GM23338 (cell line): ENCODE data around the gene FKTN.
A peak's percentile ranks its signal among the peaks of the same experiment; 100 is the strongest.

Source experiments
- CREB1 ChIP-seq: fragments of 250-450 bp; sonication (Bioruptor Pico); IDR thresholded peaks from 2 replicates; pipeline ENCODE4 v1.5.0; 2020; ENCODE audit warnings: low read depth, mild to moderate bottlenecking, moderate library complexity
- EZH2 ChIP-seq: fragments of 200-600 bp; sonication (generic); IDR thresholded peaks from one replicate; pipeline ENCODE4 v1.8.0; 2017; ENCODE audit warnings: antibody characterized with exemption, mild to moderate bottlenecking, low read depth; ENCODE audit not compliant: unreplicated experiment
- EZH2phosphoT487 ChIP-seq: fragments of 200-600 bp; sonication (generic); IDR thresholded peaks from one replicate; pipeline ENCODE4 v1.8.1; 2018; ENCODE audit warnings: antibody characterized with exemption; ENCODE audit not compliant: unreplicated experiment
- JUNB ChIP-seq: IDR thresholded peaks from one replicate; pipeline ENCODE4 v1.6.1; 2016; ENCODE audit warnings: antibody characterized with exemption; ENCODE audit not compliant: unreplicated experiment
- POLR2AphosphoS5 ChIP-seq: IDR thresholded peaks from 2 replicates; pipeline ENCODE4 v1.6.1; 2016; ENCODE audit warnings: antibody characterized with exemption, low read depth
- STAT1 ChIP-seq: IDR thresholded peaks from one replicate; pipeline ENCODE4 v1.6.1; 2016; ENCODE audit warnings: antibody characterized with exemption; ENCODE audit not compliant: unreplicated experiment
- ZNF114 ChIP-seq: fragments of 250-450 bp; sonication (Bioruptor Pico); IDR thresholded peaks from 2 replicates; pipeline ENCODE4 v1.5.0; 2020; ENCODE audit warnings: mild to moderate bottlenecking, moderate library complexity
- ZNF331 ChIP-seq: fragments of 250-450 bp; sonication (Bioruptor Pico); IDR thresholded peaks from 2 replicates; pipeline ENCODE4 v1.5.0; 2020; ENCODE audit warnings: low read depth, mild to moderate bottlenecking, moderate library complexity
- ZNF462 ChIP-seq: fragments of 250-450 bp; sonication (Bioruptor Pico); IDR thresholded peaks from 2 replicates; pipeline ENCODE4 v1.5.0; 2020; ENCODE audit warnings: mild to moderate bottlenecking, moderate library complexity
- TF ChIP-seq, protein P1 (sequence below), 2 experiments: fragments of 200-600 bp in 1 of 2; sonication (generic) in 1 of 2; conservative IDR thresholded peaks; 2 replicates each; pipeline versions ENCODE4 v1.5.1 to v1.6.1; 2016 to 2017; ENCODE audit warnings: antibody characterized with exemption in 2 of 2, low read depth in 2 of 2, mild to moderate bottlenecking in 2 of 2, moderate library complexity in 1 of 2
- TF ChIP-seq, protein P2 (sequence below): IDR thresholded peaks from one replicate; pipeline ENCODE4 v1.6.1; 2018; ENCODE audit warnings: antibody characterized with exemption; ENCODE audit not compliant: unreplicated experiment
- TF ChIP-seq, protein P3 (sequence below): IDR thresholded peaks from 2 replicates; pipeline ENCODE4 v1.6.1; 2016; ENCODE audit warnings: antibody characterized with exemption

DNA sequence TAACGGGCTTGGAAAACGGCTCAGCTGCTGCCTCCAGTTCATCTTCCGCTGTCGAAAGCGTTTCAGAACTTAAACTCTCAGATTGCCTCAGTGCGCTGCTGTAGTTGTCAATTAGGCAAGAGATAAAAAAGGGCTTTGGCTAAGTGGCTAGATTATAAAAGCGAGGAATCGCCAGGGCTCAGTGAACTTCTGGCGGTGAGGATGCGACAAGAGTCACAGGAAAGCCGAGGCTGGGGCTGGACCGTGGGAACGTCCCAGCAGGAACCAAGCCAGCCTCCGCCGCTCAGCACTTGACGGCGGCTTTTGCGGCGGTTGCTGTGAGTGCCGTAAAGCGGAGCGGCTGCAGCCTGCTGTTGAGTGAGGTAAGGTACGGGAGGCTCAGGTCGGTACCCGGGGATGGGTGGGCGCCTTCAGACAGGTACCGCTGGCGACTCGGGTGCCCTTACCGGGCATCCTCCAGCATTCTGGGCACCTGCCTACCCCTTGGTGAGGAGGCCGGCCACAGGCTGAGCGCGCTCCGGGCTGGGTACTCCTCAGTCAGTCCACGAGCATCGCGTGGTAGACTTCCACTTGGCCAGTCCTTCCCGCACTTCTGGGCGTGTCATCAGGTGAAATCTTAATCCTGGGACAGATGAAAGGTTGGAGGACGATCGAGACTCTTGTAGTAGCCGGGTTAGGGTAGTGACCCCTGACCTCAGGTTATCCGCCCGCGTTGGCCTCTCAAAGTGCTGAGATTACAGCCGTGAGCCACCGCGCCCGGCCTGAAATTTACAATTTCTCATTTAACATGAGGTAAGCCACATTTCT is at the start of gene FKTN:
- TF ChIP-seq, protein P1, sequence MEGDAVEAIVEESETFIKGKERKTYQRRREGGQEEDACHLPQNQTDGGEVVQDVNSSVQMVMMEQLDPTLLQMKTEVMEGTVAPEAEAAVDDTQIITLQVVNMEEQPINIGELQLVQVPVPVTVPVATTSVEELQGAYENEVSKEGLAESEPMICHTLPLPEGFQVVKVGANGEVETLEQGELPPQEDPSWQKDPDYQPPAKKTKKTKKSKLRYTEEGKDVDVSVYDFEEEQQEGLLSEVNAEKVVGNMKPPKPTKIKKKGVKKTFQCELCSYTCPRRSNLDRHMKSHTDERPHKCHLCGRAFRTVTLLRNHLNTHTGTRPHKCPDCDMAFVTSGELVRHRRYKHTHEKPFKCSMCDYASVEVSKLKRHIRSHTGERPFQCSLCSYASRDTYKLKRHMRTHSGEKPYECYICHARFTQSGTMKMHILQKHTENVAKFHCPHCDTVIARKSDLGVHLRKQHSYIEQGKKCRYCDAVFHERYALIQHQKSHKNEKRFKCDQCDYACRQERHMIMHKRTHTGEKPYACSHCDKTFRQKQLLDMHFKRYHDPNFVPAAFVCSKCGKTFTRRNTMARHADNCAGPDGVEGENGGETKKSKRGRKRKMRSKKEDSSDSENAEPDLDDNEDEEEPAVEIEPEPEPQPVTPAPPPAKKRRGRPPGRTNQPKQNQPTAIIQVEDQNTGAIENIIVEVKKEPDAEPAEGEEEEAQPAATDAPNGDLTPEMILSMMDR (conservative IDR thresholded peaks at IDR 0.05; ENCODE audit: low read depth in 2 of 2) = no peak
- TF ChIP-seq JUNB = no peak
- peak; percentile 83 for TF ChIP-seq POLR2AphosphoS5
- TF ChIP-seq EZH2 = no peak
- TF ChIP-seq, protein P2, sequence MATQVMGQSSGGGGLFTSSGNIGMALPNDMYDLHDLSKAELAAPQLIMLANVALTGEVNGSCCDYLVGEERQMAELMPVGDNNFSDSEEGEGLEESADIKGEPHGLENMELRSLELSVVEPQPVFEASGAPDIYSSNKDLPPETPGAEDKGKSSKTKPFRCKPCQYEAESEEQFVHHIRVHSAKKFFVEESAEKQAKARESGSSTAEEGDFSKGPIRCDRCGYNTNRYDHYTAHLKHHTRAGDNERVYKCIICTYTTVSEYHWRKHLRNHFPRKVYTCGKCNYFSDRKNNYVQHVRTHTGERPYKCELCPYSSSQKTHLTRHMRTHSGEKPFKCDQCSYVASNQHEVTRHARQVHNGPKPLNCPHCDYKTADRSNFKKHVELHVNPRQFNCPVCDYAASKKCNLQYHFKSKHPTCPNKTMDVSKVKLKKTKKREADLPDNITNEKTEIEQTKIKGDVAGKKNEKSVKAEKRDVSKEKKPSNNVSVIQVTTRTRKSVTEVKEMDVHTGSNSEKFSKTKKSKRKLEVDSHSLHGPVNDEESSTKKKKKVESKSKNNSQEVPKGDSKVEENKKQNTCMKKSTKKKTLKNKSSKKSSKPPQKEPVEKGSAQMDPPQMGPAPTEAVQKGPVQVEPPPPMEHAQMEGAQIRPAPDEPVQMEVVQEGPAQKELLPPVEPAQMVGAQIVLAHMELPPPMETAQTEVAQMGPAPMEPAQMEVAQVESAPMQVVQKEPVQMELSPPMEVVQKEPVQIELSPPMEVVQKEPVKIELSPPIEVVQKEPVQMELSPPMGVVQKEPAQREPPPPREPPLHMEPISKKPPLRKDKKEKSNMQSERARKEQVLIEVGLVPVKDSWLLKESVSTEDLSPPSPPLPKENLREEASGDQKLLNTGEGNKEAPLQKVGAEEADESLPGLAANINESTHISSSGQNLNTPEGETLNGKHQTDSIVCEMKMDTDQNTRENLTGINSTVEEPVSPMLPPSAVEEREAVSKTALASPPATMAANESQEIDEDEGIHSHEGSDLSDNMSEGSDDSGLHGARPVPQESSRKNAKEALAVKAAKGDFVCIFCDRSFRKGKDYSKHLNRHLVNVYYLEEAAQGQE = no peak
- no peak for TF ChIP-seq EZH2phosphoT487
- TF ChIP-seq CREB1 (CRISPR knock-in tag) = no peak
- TF ChIP-seq, protein P3, sequence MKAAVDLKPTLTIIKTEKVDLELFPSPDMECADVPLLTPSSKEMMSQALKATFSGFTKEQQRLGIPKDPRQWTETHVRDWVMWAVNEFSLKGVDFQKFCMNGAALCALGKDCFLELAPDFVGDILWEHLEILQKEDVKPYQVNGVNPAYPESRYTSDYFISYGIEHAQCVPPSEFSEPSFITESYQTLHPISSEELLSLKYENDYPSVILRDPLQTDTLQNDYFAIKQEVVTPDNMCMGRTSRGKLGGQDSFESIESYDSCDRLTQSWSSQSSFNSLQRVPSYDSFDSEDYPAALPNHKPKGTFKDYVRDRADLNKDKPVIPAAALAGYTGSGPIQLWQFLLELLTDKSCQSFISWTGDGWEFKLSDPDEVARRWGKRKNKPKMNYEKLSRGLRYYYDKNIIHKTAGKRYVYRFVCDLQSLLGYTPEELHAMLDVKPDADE = 0 out of 2 replicates have a peak, but pooled peaks have one; percentile 54
- TF ChIP-seq ZNF331 (CRISPR knock-in tag) = no peak
- TF ChIP-seq ZNF114 (CRISPR knock-in tag) = no peak
- TF ChIP-seq STAT1 = no peak
- no peak for TF ChIP-seq ZNF462 (CRISPR knock-in tag)
